Stimulated activated CD4-positive, alpha-beta T cell treated with anti-CD3 and anti-CD28 coated beads, TNF-alpha, amount 100 ng/mL, for 1 hour (primary cell): ENCODE data around the gene VGF.
"Not testable (repeated sequence)": the region's sequence is repeated elsewhere in the genome, so short reads cannot be mapped to it uniquely, and the experiment has no call there.

Experiments
- DNase-seq, 3 donors: peaks; one replicate each; pipeline ENCODE4 v3.0.0-alpha.2; 2020; ENCODE audit warnings: low read depth in 3 of 3, low spot score in 1 of 3

Gene VGF

GRCh38 chr7:101120315-101120714 is 45.1 kb downstream of the VGF start:
- no peak for DNase-seq

- DNase-seq: no peak
Observed at GRCh38 chr7:101119876-101120275, 45.5 kb downstream of the VGF start.

DNA sequence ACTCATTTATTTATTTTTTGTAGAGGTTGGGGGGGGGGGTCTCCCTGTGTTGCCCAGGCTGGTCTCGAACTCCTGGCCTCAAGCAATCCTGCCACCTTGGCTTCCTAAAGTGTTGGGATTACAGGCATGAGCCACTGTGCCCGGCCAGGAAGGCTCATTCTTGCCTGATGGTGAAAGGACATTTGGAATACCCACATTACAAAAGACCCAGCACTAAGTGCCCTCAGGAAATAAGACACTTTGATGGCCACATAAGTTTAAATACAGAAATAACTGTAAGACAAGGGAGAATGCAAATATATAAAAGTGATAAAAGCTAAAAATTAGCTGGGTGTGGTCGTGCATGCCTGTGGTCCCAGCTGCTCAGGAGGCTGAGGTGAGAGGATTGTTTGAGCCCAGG is 46.5 kb downstream of the VGF start:
- no peak for DNase-seq

- no peak for DNase-seq
Observed at GRCh38 chr7:101116898-101117297, 48.5 kb downstream of the VGF start.

DNA sequence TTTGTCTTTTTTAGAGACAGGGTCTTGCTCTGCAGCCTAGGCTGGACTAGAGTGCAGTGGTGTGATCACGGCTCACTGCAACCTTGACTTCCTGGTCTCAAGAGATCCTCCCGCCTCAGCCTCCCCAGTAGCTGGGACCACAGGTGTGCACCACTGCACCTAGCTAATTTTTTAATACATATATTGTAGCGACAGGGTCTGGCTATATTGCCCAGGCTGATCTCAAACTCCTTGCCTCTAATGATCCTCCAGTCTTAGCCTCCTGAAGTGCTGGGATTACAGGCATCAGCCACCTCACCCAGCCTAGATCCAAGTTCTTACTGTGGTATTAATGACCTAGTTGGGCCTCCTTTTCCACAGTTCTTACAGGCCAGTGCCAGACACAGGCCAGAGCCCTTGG is 50.2 kb downstream of the VGF start:
- DNase-seq: no peak

DNA sequence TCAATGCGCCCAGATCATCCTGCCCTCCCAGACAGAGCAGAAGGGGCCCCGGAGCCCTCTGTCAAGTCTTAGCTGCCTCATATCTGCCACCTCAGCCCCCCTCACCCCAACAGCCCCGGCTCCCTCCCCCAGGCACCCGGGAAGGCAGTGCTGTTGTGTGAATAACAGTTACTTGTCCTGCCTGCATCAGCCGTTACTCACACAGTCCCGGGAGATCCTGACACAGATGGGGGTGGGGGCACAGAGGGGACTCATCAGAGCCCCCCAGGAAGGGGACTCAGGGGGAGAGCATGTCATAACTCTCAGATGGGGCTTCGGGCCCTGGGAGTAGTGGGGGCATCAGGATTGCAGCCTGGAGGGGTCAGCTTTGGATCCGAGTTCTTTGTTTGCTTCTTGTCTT is 50.9 kb downstream of the VGF start:
- no peak for DNase-seq

GRCh38 chr7:101113836-101114235 is 51.5 kb downstream of the VGF start:
- DNase-seq: no peak

GRCh38 chr7:101113140-101113539 is 52.2 kb downstream of the VGF start:
- DNase-seq: not testable (repeated sequence)
